Stimulated activated CD4-positive, alpha-beta T cell treated with anti-CD3 and anti-CD28 coated beads, Interleukin-2, amount 100 ng/mL, for 24 hours (primary cell): ENCODE data around the gene NCLN.
"Not testable (repeated sequence)": the region's sequence is repeated elsewhere in the genome, so short reads cannot be mapped to it uniquely, and the experiment has no call there.

Experiments used
- DNase-seq, 2 donors: peaks; one replicate each; pipeline ENCODE4 v3.0.0-alpha.2; 2020

Gene NCLN

DNA sequence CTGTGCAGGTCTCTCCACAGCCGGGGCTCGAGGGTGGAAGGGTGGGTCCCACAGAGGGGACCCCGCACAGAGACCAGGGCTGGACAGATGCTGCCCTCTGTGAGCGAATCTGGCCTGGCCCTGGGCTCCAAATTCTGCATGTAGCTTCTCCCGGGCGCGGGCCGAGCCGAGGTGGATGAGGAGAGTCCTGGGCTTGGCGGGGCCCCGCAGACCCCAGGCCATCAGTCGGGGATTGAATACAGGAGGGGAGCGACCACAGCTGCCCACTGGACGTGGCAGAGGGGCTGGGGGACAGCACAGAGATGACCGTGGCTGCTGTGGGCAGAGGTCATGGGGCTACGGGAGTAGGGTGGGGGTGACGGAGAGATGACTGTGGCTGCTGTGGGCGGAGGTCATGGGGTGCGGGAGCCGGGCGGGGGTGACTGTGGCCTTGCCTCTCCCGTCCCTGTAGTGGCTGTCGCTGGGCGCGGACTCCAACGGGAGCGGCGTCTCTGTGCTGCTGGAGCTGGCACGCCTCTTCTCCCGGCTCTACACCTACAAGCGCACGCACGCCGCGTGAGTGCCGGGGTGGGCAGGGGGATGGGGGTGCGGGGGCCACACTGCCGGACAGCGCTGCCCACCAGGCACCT is 15.5 kb downstream of the NCLN start:
- no peak for DNase-seq

DNA sequence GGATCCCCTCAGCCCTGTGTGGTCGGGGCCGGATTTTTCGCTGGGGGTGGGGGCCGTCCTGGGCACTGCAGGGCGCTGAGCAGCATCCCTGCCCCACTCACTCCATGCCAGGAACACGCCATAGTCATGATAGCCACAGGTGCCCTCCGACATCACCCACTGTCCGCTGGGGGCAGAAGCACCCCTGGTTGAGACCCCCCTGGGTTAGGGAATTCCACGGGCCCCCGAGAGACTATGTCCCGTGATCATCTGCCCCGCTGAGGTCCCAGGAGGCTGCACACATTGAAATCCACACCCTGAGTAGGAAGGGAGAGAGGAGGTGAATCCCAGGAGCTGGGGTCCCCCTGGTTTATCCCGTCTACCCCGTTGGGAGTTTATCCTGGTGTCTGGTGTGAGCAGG is 16.2 kb downstream of the NCLN start:
- no peak for DNase-seq

DNA sequence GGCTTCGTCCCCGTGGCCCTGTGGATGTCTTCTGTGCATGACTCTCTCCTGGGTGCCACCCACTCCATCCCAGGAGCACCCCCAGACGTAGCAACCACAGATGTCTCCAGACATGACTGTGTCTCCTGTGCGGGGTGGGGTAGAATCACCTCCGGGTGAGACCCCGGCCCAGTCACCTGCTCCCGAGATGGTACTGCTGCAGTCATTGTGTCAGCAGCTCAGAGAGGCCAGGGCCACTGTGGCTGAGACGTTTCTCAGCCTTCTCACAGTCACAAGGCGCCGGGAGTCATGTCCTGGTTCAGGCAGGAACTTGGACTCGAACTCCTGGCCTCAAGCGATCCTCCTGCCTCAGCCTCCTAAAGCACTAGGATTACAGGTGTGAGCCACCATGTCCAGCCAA is 16.6 kb downstream of the NCLN start:
- no peak for DNase-seq

DNA sequence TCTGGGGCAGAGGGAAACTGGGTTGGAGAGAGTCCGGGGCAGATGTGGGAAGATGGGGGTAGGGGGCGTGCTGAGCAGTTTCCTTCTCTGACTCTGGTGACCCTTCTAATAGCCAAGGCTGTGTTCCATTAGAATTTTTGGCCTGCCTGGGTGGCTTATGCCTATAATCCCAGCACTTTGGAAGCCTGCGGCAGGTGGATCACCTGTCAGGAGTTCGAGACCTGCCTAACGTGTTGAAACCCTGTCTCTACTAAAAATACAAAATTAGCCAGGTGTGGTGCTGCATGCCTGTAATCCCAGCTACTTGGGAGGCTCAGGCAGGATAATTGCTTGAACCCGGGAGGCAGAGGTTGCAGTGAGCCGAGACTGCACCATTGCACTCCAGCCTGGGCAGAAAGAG is 17.2 kb downstream of the NCLN start:
- not testable (repeated sequence) for DNase-seq

DNA sequence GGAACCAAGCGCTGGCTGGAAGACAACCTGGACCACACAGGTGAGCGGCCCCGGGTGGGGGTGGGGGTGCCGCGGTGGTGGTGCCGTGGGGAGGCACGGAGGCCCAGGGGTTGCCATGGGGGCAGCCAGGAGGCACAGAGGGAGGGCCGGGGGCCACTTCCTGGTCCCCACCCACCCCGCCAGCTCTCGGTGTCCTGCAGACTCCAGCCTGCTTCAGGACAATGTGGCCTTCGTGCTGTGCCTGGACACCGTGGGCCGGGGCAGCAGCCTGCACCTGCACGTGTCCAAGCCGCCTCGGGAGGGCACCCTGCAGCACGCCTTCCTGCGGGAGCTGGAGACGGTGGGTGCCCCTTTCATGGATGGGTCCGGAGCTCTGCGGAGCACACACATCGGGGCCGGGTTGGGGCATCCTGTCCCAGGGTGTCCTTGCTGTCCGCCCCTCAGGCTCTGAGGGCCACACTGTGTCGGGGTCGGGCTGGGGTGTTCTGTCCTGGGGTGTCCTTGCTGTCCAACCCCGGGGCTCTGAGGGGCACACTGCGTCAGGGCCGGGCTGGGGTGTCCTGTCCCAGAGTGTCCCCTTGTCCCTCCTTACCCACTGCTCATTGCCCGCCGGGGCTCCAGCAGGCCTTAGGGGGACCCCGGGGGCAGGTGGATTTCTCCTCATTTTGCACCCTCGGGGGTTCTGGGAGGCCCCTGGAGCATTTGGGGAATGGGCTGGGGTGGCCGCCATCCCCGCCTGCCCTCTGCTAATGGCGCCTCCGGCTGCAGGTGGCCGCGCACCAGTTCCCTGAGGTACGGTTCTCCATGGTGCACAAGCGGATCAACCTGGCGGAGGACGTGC is 18.3 kb downstream of the NCLN start:
- DNase-seq: no peak

DNA sequence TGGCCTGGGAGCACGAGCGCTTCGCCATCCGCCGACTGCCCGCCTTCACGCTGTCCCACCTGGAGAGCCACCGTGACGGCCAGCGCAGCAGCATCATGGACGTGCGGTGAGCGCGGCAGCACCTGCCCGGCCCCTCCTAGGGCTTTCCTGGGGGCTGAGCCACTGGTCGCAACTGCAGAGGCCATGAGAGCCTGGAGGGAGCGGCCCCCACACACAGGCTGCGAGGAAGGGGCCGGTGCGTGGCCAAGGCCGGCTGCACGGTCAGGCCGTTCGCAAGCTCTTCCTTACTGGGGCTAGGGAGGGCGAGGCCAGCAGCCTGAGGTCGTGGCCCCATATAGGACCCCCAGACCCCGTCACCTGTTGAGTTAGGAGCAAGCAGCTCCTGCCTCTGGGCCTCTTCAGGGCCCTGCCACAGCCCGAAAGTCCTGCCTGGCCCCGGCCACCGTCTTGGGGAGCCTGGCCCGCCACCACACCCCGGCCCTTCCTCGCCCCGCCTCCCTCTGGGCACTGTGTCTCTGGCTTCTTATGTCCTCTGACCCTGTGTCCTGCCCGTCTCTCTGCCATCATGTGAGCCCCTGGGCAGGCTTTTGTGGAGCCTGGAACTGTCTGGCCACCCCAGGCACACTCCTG is 19.0 kb downstream of the NCLN start:
- no peak for DNase-seq

DNA sequence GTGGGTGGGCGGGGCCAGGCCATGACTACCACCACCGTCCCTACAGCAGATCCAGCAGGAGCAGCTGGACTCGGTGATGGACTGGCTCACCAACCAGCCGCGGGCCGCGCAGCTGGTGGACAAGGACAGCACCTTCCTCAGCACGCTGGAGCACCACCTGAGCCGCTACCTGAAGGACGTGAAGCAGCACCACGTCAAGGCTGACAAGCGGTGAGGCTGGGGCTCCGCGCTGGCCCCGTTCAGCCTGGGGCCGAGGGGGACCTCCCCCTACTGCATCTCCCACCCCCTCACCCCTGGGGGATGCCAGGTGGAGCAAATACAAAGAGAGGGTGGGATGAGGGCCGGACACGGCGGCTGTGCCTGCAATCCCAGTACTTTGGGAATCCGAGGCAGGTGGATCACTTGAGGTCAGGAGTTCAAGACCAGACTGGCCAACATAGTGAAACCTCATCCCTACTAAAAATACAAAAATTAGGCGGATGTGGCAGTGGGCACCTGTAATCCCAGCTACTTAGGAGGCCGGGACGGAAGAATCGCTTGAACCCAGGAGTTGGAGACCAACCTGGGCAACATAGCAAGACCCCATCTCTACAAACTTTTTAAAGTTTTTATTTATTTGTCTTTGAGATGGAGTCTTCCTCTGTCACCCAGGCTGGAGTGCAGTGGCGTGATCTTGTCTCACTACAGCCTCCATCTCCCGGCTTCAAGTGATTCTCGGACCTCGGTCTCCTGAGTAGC is 20.7 kb downstream of the NCLN start:
- no peak for DNase-seq

DNA sequence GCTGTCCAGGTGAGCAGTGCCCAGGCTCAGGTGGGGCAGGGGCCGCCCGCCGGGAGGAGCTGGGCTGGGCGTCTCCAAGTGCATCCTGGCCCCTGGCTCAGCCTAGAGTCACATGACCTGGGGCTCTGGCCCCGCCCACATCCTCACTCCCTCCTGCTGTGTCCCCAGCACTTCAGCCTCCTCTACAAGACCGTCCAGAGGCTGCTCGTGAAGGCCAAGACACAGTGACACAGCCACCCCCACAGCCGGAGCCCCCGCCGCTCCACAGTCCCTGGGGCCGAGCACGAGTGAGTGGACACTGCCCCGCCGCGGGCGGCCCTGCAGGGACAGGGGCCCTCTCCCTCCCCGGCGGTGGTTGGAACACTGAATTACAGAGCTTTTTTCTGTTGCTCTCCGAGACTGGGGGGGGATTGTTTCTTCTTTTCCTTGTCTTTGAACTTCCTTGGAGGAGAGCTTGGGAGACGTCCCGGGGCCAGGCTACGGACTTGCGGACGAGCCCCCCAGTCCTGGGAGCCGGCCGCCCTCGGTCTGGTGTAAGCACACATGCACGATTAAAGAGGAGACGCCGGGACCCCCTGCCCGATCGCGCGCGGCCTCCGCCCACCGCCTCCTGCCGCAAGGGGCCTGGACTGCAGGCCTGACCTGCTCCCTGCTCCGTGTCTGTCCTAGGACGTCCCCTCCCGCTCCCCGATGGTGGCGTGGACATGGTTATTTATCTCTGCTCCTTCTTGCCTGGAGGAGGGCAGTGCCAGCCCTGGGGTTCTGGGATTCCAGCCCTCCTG is 21.9 kb downstream of the NCLN start:
- DNase-seq: no peak

DNA sequence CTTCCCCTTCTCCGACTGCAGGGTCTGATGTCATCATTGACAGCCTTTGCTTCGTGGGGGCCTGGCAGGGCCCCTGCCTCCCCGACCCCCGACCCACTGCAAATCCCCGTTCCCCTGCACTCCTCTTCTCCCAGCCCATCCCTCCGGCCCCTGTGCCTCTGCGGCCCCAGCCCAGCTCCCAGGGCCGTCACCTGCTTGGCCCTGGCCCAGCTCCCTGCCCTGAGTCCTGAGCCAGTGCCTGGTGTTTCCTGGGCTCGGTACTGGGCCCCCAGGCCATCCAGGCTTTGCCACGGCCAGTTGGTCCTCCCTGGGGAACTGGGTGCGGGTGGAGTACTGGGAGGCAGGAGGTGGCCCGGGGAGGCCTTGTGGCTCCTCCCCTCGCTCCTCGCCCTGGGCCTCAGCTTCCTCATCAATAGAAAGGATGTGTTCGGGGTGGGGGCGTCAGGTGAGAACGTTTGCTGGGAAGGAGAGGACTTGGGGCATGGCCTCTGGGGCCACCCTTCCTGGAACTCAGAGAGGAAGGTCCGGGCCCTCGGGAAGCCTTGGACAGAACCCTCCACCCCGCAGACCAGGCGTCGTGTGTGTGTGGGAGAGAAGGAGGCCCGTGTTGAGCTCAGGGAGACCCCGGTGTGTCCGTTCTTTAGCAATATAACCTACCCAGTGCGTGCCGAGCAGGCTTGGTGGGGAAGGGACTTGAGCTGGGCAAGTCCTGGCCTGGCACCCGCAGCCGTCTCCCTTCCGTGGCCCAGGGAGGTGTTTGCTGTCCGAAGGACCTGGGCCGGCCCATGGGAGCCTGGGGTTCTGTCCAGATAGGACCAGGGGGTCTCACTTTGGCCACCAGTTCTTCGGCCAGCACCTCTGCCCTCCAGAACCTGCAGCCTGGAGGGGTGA is 22.8 kb downstream of the NCLN start:
- no peak for DNase-seq

DNA sequence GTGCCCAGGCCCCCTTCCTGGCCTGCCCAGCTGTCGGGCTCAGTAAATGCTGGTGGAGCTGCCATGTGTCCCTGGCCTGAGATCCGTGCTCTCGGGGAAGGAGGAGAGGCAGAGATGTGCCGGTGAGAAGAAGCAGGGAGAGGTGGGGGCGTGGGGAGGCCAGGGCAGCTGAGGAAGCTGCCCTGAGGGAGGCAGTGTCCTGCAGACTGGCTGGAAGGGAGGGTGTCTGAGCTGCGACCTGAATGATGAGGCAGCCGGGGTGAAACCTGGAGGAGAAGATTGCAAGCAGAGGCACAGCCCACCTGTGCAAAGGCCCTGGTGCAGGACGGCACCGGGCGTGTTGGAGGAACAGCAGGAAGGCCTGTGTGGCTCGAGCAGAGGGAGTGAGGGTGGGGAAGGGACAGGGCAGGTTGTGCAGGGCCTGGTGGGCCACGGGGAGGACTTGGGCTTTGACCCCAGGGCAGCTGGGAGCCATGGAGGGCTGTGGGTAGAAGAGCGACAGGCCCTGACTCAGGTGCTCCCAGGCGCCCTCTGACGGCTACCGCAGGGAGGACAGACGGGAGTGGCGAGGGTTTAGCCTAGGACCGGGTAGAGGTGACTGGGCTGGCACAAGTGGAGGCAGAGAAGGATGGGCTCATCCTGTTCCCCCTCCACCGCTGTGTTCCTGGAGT is 24.8 kb downstream of the NCLN start:
- peak; percentile 79 to 84 for DNase-seq

DNA sequence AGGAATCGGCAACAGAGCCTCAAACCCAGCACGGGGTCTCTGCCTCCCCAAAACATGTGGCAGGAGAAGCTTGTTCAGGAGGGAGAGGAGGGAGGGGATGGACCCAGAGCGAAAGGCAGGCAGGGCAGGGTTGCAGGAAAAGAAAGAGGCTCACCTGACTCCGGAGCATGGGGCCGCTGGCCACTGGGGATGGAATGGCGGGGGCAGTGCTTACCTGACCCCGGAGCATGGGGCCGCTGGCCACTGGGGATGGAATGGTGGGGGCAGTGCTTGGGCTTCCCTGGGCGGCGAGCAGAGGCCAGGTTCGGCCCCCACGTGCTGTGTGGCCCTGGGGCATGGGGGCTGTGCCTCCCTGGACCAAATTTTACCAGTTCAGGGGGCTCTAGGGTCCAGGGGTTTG is 25.5 kb downstream of the NCLN start:
- no peak for DNase-seq

DNA sequence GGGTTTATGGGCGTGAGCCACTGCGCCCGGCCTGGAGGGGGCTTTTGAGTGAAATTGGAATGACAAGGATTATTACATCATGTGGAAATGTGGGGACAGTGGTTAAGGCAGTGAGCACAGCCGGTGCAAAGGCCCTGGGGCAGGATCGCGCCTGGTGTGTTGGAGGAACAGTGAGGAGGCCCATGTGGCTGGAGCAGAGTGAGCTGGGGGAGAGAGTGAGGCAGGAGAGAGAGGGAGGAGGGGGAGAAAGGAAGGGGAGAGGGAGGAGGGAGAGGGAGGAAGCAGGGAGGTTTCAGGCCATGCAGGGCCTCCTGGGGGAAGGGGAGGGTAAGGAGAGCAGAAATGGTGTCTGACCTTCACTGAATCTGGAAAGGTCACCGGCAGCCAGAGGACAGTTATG is 27.4 kb downstream of the NCLN start:
- DNase-seq: no peak

DNA sequence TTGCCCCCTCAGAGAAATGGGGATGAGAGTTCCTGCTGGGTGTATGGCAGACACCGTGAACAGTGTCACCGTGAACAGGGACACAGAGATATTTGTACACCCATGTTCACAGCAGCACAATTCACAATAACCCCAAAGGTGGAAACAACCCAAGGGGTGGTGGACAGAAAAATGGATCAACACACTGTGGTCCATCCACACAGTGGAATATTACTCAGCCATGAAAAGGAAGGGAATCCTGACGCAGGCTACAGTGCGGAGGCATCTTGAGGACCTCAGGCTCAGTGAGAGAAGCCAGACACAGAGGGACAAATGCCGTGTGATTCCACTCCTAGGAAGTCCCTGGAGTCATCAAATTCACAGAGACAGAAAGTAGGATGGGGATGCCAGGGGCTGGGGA is 31.1 kb downstream of the NCLN start:
- no peak for DNase-seq

DNA sequence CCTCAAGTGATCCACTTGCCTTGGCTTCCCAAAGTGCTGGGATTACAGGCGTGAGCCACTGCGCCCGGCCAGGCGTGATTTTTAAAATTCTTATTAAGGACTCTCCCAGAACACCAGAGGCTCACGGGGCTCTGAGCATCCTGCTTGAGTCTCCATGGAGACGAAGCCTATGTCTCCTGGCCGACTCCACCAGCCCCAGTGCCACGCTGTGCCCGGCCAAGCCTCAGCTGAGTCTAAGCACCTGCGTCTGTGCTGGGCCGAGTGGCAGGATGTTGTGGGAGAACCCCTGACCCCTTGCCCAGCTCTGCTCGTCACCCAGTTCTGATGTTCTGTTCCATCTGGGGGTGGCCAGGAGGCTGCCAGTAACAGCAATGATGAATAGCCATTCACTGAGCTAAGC is 34.8 kb downstream of the NCLN start:
- DNase-seq: no peak

DNA sequence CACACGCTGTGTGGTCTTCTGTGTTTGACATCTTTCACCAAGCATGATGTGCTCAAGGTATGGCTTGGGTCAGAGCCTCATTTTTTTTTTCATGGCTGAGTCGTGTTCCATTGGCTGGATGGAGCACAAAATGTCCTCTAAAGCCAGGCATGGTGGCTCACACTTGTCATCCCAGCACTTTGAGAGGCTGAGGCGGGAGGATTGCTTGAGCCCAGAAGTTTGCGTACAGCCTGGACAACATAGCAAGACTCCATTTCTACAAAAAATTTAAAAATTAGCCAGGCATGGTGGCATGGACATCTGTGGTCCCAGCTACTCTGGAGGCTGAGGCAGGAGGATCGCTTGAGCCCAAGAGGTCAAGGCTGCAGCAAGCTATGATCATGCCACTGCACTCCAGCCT is 35.8 kb downstream of the NCLN start:
- DNase-seq: not testable (repeated sequence)

DNA sequence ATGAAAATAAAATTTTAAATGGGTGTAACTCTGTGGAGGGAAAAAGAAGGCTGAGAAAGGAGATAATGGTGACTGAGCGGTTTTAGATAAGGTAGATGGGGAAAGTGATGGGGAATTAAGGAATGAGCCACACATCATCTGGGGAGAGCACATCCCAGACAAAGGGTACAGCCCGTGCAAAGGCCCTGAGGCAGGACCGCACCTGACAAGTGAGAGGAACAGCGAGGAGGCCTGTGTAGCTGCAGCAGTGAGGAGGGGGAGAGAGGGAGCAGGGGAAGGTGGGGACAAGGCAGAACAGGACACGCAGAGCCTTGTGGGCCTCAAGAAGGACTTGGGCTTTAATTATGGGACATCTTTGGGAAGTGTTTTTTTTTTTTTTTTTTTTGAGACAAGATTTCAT is 37.0 kb downstream of the NCLN start:
- no peak for DNase-seq

DNA sequence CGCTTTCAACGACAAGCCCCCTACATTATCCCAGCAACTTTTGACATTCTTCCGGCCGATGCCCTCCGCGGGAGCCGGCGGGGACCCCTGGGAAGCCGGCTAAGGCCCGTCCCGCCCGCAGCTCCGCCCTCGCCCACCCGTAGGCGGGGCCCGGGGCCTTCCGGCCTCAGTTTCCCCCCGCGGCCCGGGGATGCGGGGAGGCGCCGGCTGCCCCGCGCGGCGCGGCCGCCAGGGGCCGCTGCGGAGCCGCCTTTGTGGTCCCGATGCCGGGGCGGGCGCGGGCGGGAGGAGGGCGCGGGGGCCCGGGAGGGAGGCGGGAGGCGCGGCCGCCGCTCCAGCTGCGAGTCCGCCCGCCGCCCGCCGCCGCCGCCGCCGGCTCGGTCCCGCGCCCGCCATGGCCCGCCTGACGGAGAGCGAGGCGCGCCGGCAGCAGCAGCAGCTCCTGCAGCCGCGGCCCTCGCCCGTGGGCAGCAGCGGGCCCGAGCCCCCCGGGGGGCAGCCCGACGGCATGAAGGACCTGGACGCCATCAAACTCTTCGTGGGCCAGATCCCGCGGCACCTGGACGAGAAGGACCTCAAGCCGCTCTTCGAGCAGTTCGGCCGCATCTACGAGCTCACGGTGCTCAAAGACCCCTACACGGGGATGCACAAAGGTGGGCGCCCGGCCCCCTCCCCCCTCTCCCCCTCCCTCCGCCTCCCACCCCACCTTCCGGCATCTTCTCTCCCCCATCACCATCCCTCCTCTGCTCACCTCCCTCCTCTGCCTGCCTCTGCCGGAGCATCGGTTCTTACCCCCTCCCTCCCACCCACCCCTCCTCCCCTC is 38.8 kb downstream of the NCLN start, which contains the start of gene CELF5:
Gene CELF5, plus strand, starts transcription at position 316 of the 823 bp plus-strand sequence. Its CDS starts 79 bp downstream, at position 395.
- peak; percentile 60 to 69 for DNase-seq

DNA sequence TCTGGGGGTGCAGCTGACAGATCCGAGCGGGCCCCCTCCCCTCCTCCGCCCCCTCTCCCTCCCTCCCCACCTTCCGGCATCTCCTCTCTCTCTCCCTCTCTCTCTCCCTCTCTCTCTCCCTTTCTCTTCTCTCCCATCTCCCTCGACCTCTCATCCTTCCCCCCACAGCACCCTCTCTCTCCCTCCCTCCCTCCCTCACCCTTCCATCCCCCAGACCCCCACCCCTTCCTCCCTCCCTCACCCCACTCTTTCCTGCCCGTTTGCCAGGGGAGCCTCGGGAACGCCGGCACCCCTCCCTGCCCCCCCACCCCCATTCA is 39.4 kb downstream of the NCLN start:
- DNase-seq: no peak

DNA sequence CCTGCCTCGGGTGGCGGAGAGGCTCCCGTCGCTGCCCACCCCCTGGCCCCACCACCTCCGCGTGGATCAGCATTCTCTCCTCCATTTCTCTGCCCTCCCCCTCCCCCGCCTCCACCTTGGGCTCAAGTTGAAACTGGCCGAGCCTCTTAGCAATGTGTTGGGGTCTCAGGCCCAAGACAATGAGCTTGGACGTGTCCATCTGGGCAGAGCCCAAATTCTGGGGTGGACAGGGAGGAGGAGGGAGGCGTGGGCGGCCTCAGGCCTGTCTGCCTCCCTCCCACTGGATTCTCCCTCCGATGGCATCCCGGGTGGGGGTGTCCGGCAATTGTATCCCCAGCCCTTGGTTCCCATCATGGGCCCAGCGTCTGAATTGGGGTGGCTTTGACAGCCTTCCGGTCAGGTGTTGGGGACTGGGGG is 40.0 kb downstream of the NCLN start:
- DNase-seq: no peak

DNA sequence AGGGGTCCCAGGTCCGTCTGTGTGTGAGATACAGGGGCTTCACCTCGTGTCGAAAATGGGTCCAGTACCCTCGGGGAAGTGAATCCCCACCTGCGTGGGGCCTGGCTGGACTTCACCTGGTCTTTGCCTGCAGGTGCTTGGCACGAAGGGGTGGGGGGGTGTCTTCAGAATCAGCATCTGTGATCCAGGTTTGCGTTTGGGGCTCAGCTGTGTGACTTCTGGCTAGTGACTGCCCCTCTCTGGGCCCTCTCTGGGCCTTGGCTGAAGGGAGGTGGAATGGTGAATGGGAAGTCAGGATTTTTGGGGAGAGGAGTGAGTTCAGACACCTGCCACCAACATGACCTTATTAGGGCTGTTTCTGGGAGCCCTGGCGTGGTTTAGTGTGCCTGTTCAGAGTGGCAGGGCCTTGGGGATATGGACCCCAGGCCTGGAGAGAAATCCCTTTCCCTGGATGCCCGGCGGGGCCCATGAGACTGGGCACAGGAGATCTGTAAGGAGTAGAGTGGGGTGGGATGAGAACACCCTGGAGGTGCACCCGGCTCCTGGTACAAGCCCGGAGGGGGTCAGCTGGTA is 41.4 kb downstream of the NCLN start:
- no peak for DNase-seq
